ENCODE results near the gene ABCC1.
"Not testable (repeated sequence)": the region's sequence is repeated elsewhere in the genome, so short reads cannot be mapped to it uniquely, and the experiment has no call there.

The ABCC1 gene

GRCh38 chr16:15954814-15955151 is 5.4 kb downstream of the ABCC1 start:
- ChIA-PET CTCF (no interaction called here), POLR2A (no interaction called here)
- H3K4me3 ChIP-seq (ENCODE audit: low read depth, low read length), result no peak overlapping the region
- DNase-seq (ENCODE audit: low read depth, low spot score), result no peak
- TF ChIP-seq CTCF (IDR thresholded peaks at IDR 0.05; ENCODE audit: insufficient read depth, low read length, missing control alignments), result no peak

DNA sequence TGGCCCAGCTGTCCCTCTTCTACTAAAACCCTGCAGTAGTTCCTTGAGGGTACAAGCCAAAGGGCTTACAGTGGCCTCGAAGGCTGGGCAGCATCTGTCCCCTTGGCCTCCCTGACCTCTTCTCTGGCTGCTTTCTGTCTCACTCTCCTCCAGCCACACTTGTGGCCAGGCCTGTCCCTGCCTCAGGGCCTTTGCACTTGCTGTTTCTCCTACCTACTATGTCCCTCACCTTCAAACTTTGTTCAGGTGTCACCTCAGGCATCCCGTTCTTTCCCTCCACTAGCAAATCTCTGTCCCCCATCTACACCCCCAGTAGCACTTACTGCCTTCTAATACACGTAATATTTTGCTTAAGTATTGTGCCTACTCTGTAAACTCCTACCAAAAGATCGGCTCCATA is 6.0 kb downstream of the ABCC1 start:
- CTCF ChIA-PET, result no interaction called here
- POLR2A ChIA-PET, result no interaction called here
- H3K4me3 ChIP-seq (ENCODE audit: low read depth, low read length), result no peak overlapping the region

GRCh38 chr16:15956106-15956505 is 6.7 kb downstream of the ABCC1 start:
- H3K4me3 ChIP-seq (ENCODE audit: low read depth, low read length); DNase-seq (ENCODE audit: low read depth, low spot score): not testable (repeated sequence)
- ChIA-PET CTCF (interaction anchor here (0.6 to 1.0 kb wide), 2 partner anchors 9 to 12 kb away, joined by 3 read pairs; no protein-coding TSS in a partner anchor), POLR2A (interaction anchor here (1.2 kb wide), 1 partner anchor 11 kb away, joined by 3 read pairs; no protein-coding TSS in a partner anchor)

More for the DNA sequence above, 6.0 kb downstream of the ABCC1 start:
- TF ChIP-seq CTCF (IDR thresholded peaks at IDR 0.05; ENCODE audit: insufficient read depth, low read length, missing control alignments), result no peak
- no peak for DNase-seq (ENCODE audit: low read depth, low spot score)

DNA sequence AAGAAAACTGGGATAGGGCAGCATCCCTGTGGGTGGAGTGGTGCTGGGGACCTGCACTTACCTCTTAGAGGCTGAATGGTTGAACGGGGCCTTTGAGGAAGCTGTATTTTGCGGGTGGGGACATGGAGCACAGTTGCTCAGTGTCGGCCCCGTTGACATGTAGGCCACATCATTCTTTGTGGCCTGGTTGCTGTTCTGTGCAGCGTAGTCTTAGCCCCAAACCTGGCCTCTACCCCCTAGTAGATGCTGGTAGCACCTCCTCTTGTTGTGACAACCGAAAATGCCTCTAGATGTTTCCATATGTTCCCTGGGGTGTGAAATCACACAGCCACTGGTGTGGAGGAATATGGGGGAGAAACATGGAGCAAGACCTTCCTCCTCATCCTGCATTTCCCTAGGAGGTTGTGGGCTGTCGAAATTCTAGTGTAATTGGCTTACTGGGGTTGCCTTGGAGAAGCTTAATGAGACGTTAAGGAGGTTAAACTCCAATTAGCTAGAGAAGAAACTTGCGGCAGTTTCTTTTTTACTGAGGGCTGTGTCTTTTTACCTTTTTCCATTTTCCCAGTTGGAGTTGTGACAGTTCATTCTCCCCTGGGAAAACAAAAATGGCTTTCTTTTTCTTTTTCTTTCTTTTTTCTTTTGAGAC is 9.4 kb downstream of the ABCC1 start:
- CTCF ChIA-PET, result interaction anchor here (1.2 kb wide), 1 partner anchor 8 kb away, joined by 3 read pairs; no protein-coding TSS in a partner anchor

DNA sequence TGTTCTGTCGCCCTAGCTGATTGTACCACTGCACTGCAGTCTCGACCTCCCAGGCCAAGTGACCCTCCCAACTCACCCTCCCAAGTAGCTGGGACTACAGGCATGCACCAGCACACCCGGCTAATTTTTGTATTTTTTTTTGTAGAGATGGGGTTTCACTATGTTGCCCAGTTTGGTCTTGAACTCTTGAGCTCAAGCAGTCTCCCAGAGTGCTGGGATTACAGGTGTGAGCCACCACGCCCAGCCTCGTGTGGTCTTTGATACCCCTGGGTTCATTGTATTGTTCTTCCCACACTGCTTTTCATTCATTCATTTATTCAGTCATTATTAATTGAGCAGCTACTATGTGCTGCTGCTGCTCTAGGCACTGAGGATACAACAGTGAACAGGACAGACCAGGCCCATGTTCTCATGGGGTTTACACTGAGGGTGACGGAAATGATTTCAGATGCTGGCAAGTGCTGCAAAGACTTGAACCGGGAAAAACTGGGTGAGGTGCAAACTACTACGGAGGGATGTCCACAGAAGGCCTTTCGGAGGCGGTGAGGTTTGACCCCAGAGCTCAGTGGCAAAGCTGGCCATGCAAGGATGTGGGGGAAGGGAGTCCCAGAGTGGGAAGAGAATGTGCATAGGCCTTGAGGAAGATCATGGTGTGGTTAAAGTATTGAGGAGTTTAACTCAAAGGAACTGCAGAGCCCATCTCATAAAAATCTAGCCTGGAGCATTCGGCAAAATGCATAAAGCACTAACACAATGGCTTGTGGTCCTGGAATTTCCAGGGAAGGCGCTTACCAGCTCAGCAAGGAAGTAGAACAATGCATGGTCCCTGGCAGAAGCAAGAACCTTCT is 10.9 kb downstream of the ABCC1 start:
- POLR2A ChIA-PET, result no interaction called here
- H3K4me3 ChIP-seq (ENCODE audit: low read depth, low read length), result no peak overlapping the region
- DNase-seq (ENCODE audit: low read depth, low spot score), result no peak
- CTCF ChIA-PET, result interaction anchor here (1.2 to 1.3 kb wide), 2 partner anchors 9 to 86 kb away, joined by 3 to 5 read pairs; no protein-coding TSS in a partner anchor
- no peak for TF ChIP-seq CTCF (IDR thresholded peaks at IDR 0.05; ENCODE audit: insufficient read depth, low read length, missing control alignments)

More for the DNA sequence above, 9.4 kb downstream of the ABCC1 start:
- H3K4me3 ChIP-seq (ENCODE audit: low read depth, low read length), result no peak overlapping the region
- no peak for TF ChIP-seq CTCF (IDR thresholded peaks at IDR 0.05; ENCODE audit: insufficient read depth, low read length, missing control alignments)
- no peak for DNase-seq (ENCODE audit: low read depth, low spot score)
- POLR2A ChIA-PET, result interaction anchor here (0.7 kb wide), 1 partner anchor 71 kb away, joined by 3 read pairs; no protein-coding TSS in a partner anchor

- CTCF ChIA-PET, result interaction anchor here (1.3 kb wide), 1 partner anchor 86 kb away, joined by 5 read pairs; no protein-coding TSS in a partner anchor
- POLR2A ChIA-PET, result no interaction called here
- DNase-seq (ENCODE audit: low read depth, low spot score), result no peak
- TF ChIP-seq CTCF (IDR thresholded peaks at IDR 0.05; ENCODE audit: insufficient read depth, low read length, missing control alignments), result no peak
- no peak overlapping the region for H3K4me3 ChIP-seq (ENCODE audit: low read depth, low read length)
Measured at GRCh38 chr16:15961060-15961511, 11.7 kb downstream of the ABCC1 start.
